OCI-LY1 (cell line): ENCODE data around the gene FCSK.
A peak's percentile ranks its signal among the peaks of the same experiment; 100 is the strongest.

ENCODE experiments used
- H2AFZ ChIP-seq: fragments of 200-600 bp; sonication (generic), shearing (Covaris generic); 2 replicates; pipeline ENCODE4 v1.6.0; 2014; ENCODE audit warnings: antibody characterized with exemption, mild to moderate bottlenecking, low read length
- H3F3A ChIP-seq: fragments of 200-600 bp; sonication (generic), shearing (Covaris generic); 2 replicates; pipeline ENCODE4 v1.6.0; 2014; ENCODE audit warnings: mild to moderate bottlenecking, antibody characterized with exemption, low read length, moderate library complexity; ENCODE audit not compliant: insufficient read depth
- H3K27ac ChIP-seq: fragments of 200-600 bp; sonication (generic); 2 replicates; pipeline ENCODE4 v1.5.1; 2014; ENCODE audit warnings: low read length, mixed run types, mild to moderate bottlenecking, low read depth; ENCODE audit not compliant: poor library complexity, severe bottlenecking
- H3K27me3 ChIP-seq: fragments of 200-600 bp; sonication (generic); 2 replicates; pipeline ENCODE4 v1.6.0; 2014; ENCODE audit warnings: antibody characterized with exemption, mild to moderate bottlenecking, low read length, moderate library complexity; ENCODE audit not compliant: insufficient read depth
- H3K36me3 ChIP-seq: fragments of 200-600 bp; sonication (generic); 2 replicates; pipeline ENCODE4 v1.6.1; 2014; ENCODE audit warnings: mild to moderate bottlenecking, antibody characterized with exemption, low read length, moderate library complexity, mixed read lengths; ENCODE audit not compliant: insufficient read depth
- H3K4me1 ChIP-seq: fragments of 200-600 bp; sonication (generic); 2 replicates; pipeline ENCODE4 v1.5.1; 2014; ENCODE audit warnings: mild to moderate bottlenecking, low read length, moderate library complexity; ENCODE audit not compliant: insufficient read depth, severe bottlenecking
- H3K4me2 ChIP-seq: fragments of 200-600 bp; sonication (generic), shearing (Covaris generic); 2 replicates; pipeline ENCODE4 v1.6.1; 2014; ENCODE audit warnings: low read length
- H3K4me3 ChIP-seq: fragments of 200-600 bp; sonication (generic); 2 replicates; pipeline ENCODE4 v1.5.1; 2014; ENCODE audit warnings: low read length, low read depth, mild to moderate bottlenecking, mixed read lengths; ENCODE audit not compliant: poor library complexity, severe bottlenecking
- H3K79me2 ChIP-seq: fragments of 200-600 bp; shearing (Covaris generic); 2 replicates; pipeline ENCODE4 v1.6.1; 2016; ENCODE audit warnings: mixed run types, low read length, mixed read lengths; ENCODE audit not compliant: insufficient read depth
- H3K9ac ChIP-seq: fragments of 200-600 bp; sonication (generic), shearing (Covaris generic); 2 replicates; pipeline ENCODE4 v1.6.1; 2014; ENCODE audit warnings: mild to moderate bottlenecking, low read length, mixed read lengths
- H3K9me2 ChIP-seq: fragments of 200-600 bp; sonication (generic), shearing (Covaris generic); 2 replicates; pipeline ENCODE4 v1.6.1; 2014; ENCODE audit warnings: low read depth, mild to moderate bottlenecking, low read length, mixed read lengths
- H3K9me3 ChIP-seq: fragments of 200-600 bp; shearing (Covaris generic); 2 replicates; pipeline ENCODE4 v1.6.1; 2014; ENCODE audit warnings: low read length, mixed read lengths
- H4K20me1 ChIP-seq: fragments of 200-600 bp; sonication (generic), shearing (Covaris generic); 2 replicates; pipeline ENCODE4 v1.6.0; 2016; ENCODE audit warnings: mild to moderate bottlenecking, low read length; ENCODE audit not compliant: insufficient read depth
- EZH2 ChIP-seq: fragments of 200-600 bp; sonication (generic), shearing (Covaris generic); IDR thresholded peaks from 2 replicates; pipeline ENCODE4 v1.8.0; 2017; ENCODE audit warnings: borderline replicate concordance, mixed run types, mild to moderate bottlenecking, antibody characterized with exemption, low read length, moderate library complexity, mixed read lengths
- TF ChIP-seq, protein P1 (sequence below): fragments of 200-600 bp; sonication (generic), shearing (Covaris generic); IDR thresholded peaks from 2 replicates; pipeline ENCODE4 v1.5.1; 2017; ENCODE audit warnings: mild to moderate bottlenecking, antibody characterized with exemption, low read length, moderate library complexity, mixed read lengths

The FCSK gene

GRCh38 chr16:70432356-70432722 lies 22.1 kb upstream of the FCSK start:
- Histone ChIP-seq H3K4me2 (peak overlapping the region; percentile 52), H3K9me3 (no peaks in the 10 kb centered on the region), H3K36me3 (peaks cover 6% of the 10 kb centered on the region; the same call in 1 of the 2 replicates), H3K27me3 (no peaks in the 10 kb centered on the region), H3K27ac (peak overlapping the region; percentile 100), H4K20me1 (no peaks in the 10 kb centered on the region), H3K4me3 (peak overlapping the region; percentile 36), H3K4me1 (peaks cover 86% of the 10 kb centered on the region), H2AFZ (no peak overlapping the region), H3K9ac (peak overlapping the region; percentile 48; the same call in 1 of the 2 replicates), H3K79me2 (peaks cover 3% of the 10 kb centered on the region; the same call in 1 of the 2 replicates), H3F3A (peaks cover 15% of the 10 kb centered on the region), H3K9me2 (no peaks in the 10 kb centered on the region)
- TF ChIP-seq, protein P1, sequence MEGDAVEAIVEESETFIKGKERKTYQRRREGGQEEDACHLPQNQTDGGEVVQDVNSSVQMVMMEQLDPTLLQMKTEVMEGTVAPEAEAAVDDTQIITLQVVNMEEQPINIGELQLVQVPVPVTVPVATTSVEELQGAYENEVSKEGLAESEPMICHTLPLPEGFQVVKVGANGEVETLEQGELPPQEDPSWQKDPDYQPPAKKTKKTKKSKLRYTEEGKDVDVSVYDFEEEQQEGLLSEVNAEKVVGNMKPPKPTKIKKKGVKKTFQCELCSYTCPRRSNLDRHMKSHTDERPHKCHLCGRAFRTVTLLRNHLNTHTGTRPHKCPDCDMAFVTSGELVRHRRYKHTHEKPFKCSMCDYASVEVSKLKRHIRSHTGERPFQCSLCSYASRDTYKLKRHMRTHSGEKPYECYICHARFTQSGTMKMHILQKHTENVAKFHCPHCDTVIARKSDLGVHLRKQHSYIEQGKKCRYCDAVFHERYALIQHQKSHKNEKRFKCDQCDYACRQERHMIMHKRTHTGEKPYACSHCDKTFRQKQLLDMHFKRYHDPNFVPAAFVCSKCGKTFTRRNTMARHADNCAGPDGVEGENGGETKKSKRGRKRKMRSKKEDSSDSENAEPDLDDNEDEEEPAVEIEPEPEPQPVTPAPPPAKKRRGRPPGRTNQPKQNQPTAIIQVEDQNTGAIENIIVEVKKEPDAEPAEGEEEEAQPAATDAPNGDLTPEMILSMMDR, result no peak
- TF ChIP-seq EZH2, result no peak

DNA sequence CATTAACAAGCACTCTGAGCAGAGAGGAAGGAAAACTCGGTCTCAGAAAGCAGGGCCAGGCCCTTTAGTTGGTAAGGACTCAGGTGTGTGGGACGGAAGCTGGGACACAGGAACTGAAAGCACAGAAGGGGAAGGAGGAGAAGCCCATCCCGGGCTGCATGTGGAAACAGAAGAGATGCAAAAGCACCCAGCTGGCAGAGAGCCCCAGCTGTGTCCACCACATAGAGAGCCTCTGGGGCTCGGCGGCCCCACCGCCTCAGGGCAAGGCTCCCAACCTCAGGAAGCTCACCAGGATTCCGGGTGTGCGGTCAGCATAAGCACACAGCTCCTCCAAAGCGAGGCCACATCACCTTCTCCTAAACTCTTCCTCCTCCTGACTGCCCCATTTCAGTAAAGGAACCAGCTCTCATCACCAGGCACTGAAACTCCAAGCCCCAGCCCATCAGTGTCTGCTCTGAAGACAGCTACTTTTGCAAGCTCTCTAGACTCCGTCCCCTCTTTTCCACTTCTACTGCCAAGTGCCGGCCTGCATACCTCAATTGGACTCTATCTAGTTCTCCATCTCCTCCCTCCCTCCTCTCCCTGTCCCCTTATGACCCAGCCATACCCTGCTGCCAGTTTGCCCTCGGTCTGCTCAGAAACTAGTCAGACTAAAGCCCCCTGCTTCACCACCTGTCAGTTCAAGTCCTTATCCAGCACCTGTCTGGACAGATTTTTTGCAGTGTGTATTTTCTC lies 21.5 kb upstream of the FCSK start:
- Histone ChIP-seq H3K4me1 (peaks cover 89% of the 10 kb centered on the region), H3K9me2 (no peaks in the 10 kb centered on the region), H3K9ac (peak overlapping the region; percentile 48), H4K20me1 (no peaks in the 10 kb centered on the region), H3K27me3 (no peaks in the 10 kb centered on the region), H3K27ac (peak overlapping the region; percentile 100), H2AFZ (no peak overlapping the region), H3K4me2 (peak overlapping the region; percentile 52), H3F3A (peaks cover 15% of the 10 kb centered on the region), H3K9me3 (no peaks in the 10 kb centered on the region), H3K79me2 (peaks cover 5% of the 10 kb centered on the region; the same call in 1 of the 2 replicates), H3K4me3 (peak overlapping the region; percentile 36), H3K36me3 (peaks cover 6% of the 10 kb centered on the region; the same call in 1 of the 2 replicates)
- TF ChIP-seq, protein P1, result no peak
- no peak for TF ChIP-seq EZH2

- Histone ChIP-seq H3K9me2 (no peaks in the 10 kb centered on the region), H3K4me1 (peaks cover 86% of the 10 kb centered on the region), H3K4me3 (peak overlapping the region; percentile 36), H3K27me3 (no peaks in the 10 kb centered on the region), H3K79me2 (peaks cover 9% of the 10 kb centered on the region; the same call in 1 of the 2 replicates), H3K27ac (peak overlapping the region; percentile 100), H3K9me3 (no peaks in the 10 kb centered on the region), H3K36me3 (peaks cover 6% of the 10 kb centered on the region; the same call in 1 of the 2 replicates), H4K20me1 (no peaks in the 10 kb centered on the region), H3F3A (peaks cover 15% of the 10 kb centered on the region), H3K9ac (peak overlapping the region; percentile 48), H2AFZ (no peak overlapping the region), H3K4me2 (peak overlapping the region; percentile 52)
- TF ChIP-seq EZH2, result no peak
- TF ChIP-seq, protein P1, result no peak
These were observed 20.8 kb upstream of the FCSK start for GRCh38 chr16:70433458-70434103.
